ENCODE measurements around the gene CRY1.

- TF ChIP-seq JUN (CRISPR knock-in tag; IDR thresholded peaks at IDR 0.05) (no peak), CTCF (IDR thresholded peaks at IDR 0.05) (no peak), ESRRA (CRISPR knock-in tag; IDR thresholded peaks at IDR 0.05; ENCODE audit: borderline replicate concordance) (no peak), GRHL2 (CRISPR knock-in tag; IDR thresholded peaks at IDR 0.05; ENCODE audit: insufficient replicate concordance, severe bottlenecking) (no peak), MLX (CRISPR knock-in tag; IDR thresholded peaks at IDR 0.05) (no peak), E2F4 (CRISPR knock-in tag; IDR thresholded peaks at IDR 0.05; ENCODE audit: borderline replicate concordance, low read depth) (no peak), ZNF138 (CRISPR knock-in tag; conservative IDR thresholded peaks at IDR 0.05) (no peak), ATF2 (CRISPR knock-in tag; IDR thresholded peaks at IDR 0.05; ENCODE audit: borderline replicate concordance, low read depth) (no peak), CBFB (CRISPR knock-in tag; IDR thresholded peaks at IDR 0.05; ENCODE audit: low read depth) (no peak), CREB1 (CRISPR knock-in tag; IDR thresholded peaks at IDR 0.05) (no peak), PREB (CRISPR knock-in tag; IDR thresholded peaks at IDR 0.05; ENCODE audit: borderline replicate concordance) (no peak)
Measured at GRCh38 chr12:107108995-107109508, 15.7 kb upstream of the CRY1 start.

All from WTC11 (cell line).